Measurements from ENCODE around the gene EPS8L1. TPM values are rescaled to one million over a fixed set of nuclear protein-coding genes. Genes with fewer than 3 reads are reported as not detected.

The EPS8L1 gene
- total RNA-seq, 1 donor from 2014 or later: 0.88 TPM

DNA sequence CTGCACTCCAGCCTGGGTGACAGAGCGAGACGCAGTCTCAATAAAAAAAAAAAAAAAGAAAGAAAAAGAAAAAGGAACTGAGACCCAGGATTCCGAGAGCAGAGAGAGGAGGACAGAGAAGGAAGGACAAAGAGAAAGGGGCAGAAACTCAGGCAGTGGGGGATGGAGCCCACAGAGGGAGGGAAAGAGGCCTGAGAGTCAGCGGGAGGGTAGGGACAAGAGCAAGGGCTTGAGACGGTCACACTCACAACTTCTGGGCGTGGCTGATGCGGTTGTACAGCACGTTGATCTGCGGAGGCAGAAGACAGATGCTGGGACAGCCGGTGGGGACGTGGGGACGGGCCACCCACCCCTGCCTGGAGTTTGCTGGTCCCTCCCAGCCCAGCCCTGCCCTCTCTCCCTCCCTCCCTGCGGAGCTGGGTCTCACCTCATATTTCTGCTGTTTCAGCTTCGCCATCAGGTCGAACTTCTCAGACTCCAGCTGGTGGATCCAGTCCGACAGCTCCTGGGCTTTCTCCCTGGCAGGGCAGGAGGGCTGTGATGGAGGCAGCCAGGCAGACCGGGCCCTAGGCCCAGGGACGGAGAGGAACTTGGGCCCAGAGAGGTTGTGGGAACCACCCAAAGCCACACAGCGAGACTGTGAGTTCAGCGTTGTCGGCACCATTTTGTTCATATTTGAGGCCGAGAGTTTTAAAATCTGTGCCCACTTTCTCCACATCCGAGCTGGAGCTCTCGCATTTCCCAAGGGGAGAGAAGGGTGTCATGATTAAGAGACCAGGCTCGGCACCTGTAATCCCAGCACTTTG lies 58.2 kb downstream of the EPS8L1 start:
- H3K9me3 ChIP-seq (replicated peaks): no peaks in the 10 kb centered on the region
- no peaks in the 10 kb centered on the region for H3K4me1 ChIP-seq
- H3K27ac ChIP-seq (replicated peaks): no peak overlapping the region
- intact Hi-C loops (cut with micrococcal nuclease): no loop called here
- TF ChIP-seq, protein P1, sequence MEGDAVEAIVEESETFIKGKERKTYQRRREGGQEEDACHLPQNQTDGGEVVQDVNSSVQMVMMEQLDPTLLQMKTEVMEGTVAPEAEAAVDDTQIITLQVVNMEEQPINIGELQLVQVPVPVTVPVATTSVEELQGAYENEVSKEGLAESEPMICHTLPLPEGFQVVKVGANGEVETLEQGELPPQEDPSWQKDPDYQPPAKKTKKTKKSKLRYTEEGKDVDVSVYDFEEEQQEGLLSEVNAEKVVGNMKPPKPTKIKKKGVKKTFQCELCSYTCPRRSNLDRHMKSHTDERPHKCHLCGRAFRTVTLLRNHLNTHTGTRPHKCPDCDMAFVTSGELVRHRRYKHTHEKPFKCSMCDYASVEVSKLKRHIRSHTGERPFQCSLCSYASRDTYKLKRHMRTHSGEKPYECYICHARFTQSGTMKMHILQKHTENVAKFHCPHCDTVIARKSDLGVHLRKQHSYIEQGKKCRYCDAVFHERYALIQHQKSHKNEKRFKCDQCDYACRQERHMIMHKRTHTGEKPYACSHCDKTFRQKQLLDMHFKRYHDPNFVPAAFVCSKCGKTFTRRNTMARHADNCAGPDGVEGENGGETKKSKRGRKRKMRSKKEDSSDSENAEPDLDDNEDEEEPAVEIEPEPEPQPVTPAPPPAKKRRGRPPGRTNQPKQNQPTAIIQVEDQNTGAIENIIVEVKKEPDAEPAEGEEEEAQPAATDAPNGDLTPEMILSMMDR (IDR thresholded peaks at IDR 0.05; ENCODE audit: borderline replicate concordance): no peak
- no peak for DNase-seq
- peaks cover 11% of the 10 kb centered on the region for H3K36me3 ChIP-seq
- H3K4me3 ChIP-seq: no peak overlapping the region
- H3K27me3 ChIP-seq (ENCODE audit: low read depth): peaks cover 54% of the 10 kb centered on the region

DNA sequence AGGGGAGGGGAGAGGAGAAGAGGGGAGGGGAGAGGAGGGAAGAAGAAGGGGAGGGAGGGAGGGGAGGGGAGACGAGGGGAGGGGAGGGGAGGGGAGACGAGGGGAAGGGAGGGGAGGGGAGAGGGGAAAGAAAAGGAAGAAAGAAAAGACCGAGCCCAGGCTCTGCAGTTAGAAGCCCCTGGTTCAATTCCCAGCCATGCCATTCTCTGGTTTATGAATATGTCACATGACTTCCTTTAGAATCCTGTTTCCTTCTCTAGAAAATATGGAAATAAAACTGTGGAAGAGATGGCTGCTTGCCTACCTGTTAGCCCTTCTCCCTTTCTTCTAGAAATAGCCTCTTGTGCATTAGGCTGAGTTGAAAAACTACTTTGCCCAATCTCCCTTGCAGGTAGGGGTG lies 59.1 kb downstream of the EPS8L1 start:
- intact Hi-C loops (cut with micrococcal nuclease): no loop called here
- no peak overlapping the region for H3K4me3 ChIP-seq
- TF ChIP-seq, protein P1 (IDR thresholded peaks at IDR 0.05; ENCODE audit: borderline replicate concordance): no peak
- H3K27me3 ChIP-seq (ENCODE audit: low read depth): peaks cover 57% of the 10 kb centered on the region
- H3K9me3 ChIP-seq (replicated peaks): no peaks in the 10 kb centered on the region
- no peak overlapping the region for H3K27ac ChIP-seq (replicated peaks)
- no peak for DNase-seq
- peaks cover 11% of the 10 kb centered on the region for H3K36me3 ChIP-seq
- no peaks in the 10 kb centered on the region for H3K4me1 ChIP-seq

GRCh38 chr19:55136399-55137102 lies 60.9 kb downstream of the EPS8L1 start:
- H3K4me3 ChIP-seq: no peak overlapping the region
- peaks cover 7% of the 10 kb centered on the region for H3K4me1 ChIP-seq
- peaks cover 11% of the 10 kb centered on the region for H3K36me3 ChIP-seq
- DNase-seq: no peak
- H3K9me3 ChIP-seq (replicated peaks): no peaks in the 10 kb centered on the region
- peaks cover 61% of the 10 kb centered on the region for H3K27me3 ChIP-seq (ENCODE audit: low read depth)
- H3K27ac ChIP-seq (replicated peaks): no peak overlapping the region
- intact Hi-C loops (cut with micrococcal nuclease): no loop called here
- TF ChIP-seq, protein P1 (IDR thresholded peaks at IDR 0.05; ENCODE audit: borderline replicate concordance): no peak

Small RNA genes within 50 kb of the gene (microRNA-seq; reads per million reads assigned to microRNA genes)
- not detected for gene MIR7975

Other genes starting within 250 kb of the EPS8L1 start
- not detected for gene KIR2DS4, start 243.2 kb upstream of the EPS8L1 start, total RNA-seq
- not detected for gene KIR3DL2, start 225.4 kb upstream of the EPS8L1 start, total RNA-seq
- gene FCAR, start 201.6 kb upstream of the EPS8L1 start, total RNA-seq: not detected
- 0.30 TPM for gene NCR1, start 169.7 kb upstream of the EPS8L1 start, total RNA-seq
- gene NLRP7, start 128.3 kb upstream of the EPS8L1 start, total RNA-seq: not detected
- 0.88 TPM for gene NLRP2, start 109.5 kb upstream of the EPS8L1 start, total RNA-seq
- 0.30 TPM for gene GP6, start 37.6 kb upstream of the EPS8L1 start, total RNA-seq
- 53.8 TPM for gene RDH13, start 12.7 kb upstream of the EPS8L1 start, total RNA-seq
- gene PPP1R12C, start 41.8 kb downstream of the EPS8L1 start, total RNA-seq: 228 TPM
- 140 TPM for gene TNNT1, start 73.3 kb downstream of the EPS8L1 start, total RNA-seq
- 7,701 TPM for gene TNNI3, start 81.9 kb downstream of the EPS8L1 start, total RNA-seq
- gene DNAAF3, start 90.7 kb downstream of the EPS8L1 start, total RNA-seq: 1.8 TPM
- not detected for gene SYT5, start 104.4 kb downstream of the EPS8L1 start, total RNA-seq
- gene PTPRH, start 133.6 kb downstream of the EPS8L1 start, total RNA-seq: 1.1 TPM
- gene TMEM86B, start 152.9 kb downstream of the EPS8L1 start, total RNA-seq: 2.1 TPM
- gene PPP6R1, start 183.1 kb downstream of the EPS8L1 start, total RNA-seq: 39.8 TPM
- 29.0 TPM for gene HSPBP1, start 204.2 kb downstream of the EPS8L1 start, total RNA-seq
- 3.0 TPM for gene BRSK1, start 208.1 kb downstream of the EPS8L1 start, total RNA-seq
- gene TMEM150B, start 249.5 kb downstream of the EPS8L1 start, total RNA-seq: 2.0 TPM

Measured in left ventricle myocardium inferior (tissue), 1 donor.